Upper lobe of left lung (tissue), 4 donors: ENCODE data around the gene RPL9.

Experiments used
- EP300 ChIP-seq, 4 donors: sonication (generic); formaldehyde crosslinking; IDR thresholded peaks; one replicate each; pipeline ENCODE4 v1.5.1; 2017; ENCODE audit warnings: antibody characterized with exemption in 4 of 4, control low read depth in 2 of 4
- TF ChIP-seq, protein P1 (sequence below), 6 experiments: fragments of 450-650 bp in 4 of 6; fragments of 200-600 bp in 2 of 6; sonication (generic) in 2 of 6; IDR thresholded peaks; one replicate each; pipeline ENCODE4 v1.5.1; 2016 to 2019; ENCODE audit warnings: antibody characterized with exemption in 6 of 6

GRCh38 chr4:39407584-39407885, 51.2 kb downstream of the RPL9 start:
- no peak for TF ChIP-seq EP300 (IDR thresholded peaks at IDR 0.05)
- TF ChIP-seq, protein P1, sequence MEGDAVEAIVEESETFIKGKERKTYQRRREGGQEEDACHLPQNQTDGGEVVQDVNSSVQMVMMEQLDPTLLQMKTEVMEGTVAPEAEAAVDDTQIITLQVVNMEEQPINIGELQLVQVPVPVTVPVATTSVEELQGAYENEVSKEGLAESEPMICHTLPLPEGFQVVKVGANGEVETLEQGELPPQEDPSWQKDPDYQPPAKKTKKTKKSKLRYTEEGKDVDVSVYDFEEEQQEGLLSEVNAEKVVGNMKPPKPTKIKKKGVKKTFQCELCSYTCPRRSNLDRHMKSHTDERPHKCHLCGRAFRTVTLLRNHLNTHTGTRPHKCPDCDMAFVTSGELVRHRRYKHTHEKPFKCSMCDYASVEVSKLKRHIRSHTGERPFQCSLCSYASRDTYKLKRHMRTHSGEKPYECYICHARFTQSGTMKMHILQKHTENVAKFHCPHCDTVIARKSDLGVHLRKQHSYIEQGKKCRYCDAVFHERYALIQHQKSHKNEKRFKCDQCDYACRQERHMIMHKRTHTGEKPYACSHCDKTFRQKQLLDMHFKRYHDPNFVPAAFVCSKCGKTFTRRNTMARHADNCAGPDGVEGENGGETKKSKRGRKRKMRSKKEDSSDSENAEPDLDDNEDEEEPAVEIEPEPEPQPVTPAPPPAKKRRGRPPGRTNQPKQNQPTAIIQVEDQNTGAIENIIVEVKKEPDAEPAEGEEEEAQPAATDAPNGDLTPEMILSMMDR (IDR thresholded peaks at IDR 0.05), result no peak
